Neural cell (in vitro differentiated cells): ENCODE measurements around the gene RBM34. TPM values are rescaled to one million over a fixed set of nuclear protein-coding genes. Genes with fewer than 3 reads are reported as not detected.

Source experiments
- H2AFZ ChIP-seq: fragments of 200-600, 300-800 bp; sonication (generic), shearing (Covaris generic); 2 replicates; pipeline ENCODE4 v1.6.0; 2014; ENCODE audit warnings: low read depth, mild to moderate bottlenecking, antibody characterized with exemption, low read length, moderate library complexity
- H3F3A ChIP-seq: fragments of 200-600 bp; shearing (Covaris generic); 2 replicates; pipeline ENCODE4 v1.6.1; 2016; ENCODE audit warnings: mild to moderate bottlenecking, moderate library complexity, mixed read lengths, antibody characterized with exemption, low read length; ENCODE audit not compliant: insufficient read depth, poor library complexity, severe bottlenecking
- H3K27ac ChIP-seq: fragments of 200-600, 300-800 bp; sonication (generic), shearing (Covaris generic); 2 replicates; pipeline ENCODE4 v1.5.1; 2014; ENCODE audit warnings: mild to moderate bottlenecking, low read length, moderate library complexity
- H3K27me3 ChIP-seq: fragments of 300-800, 200-600 bp; sonication (generic), shearing (Covaris generic); 2 replicates; pipeline ENCODE4 v1.6.0; 2014; ENCODE audit warnings: mild to moderate bottlenecking, low read depth, low read length, moderate library complexity; ENCODE audit not compliant: insufficient read depth
- H3K36me3 ChIP-seq: fragments of 300-800, 200-600 bp; sonication (generic), shearing (Covaris generic); 2 replicates; pipeline ENCODE4 v1.5.1; 2014; ENCODE audit warnings: mild to moderate bottlenecking, antibody characterized with exemption, low read length, moderate library complexity; ENCODE audit not compliant: insufficient read depth
- H3K4me2 ChIP-seq: fragments of 300-800, 200-600 bp; sonication (generic), shearing (Covaris generic); 2 replicates; pipeline ENCODE4 v1.6.0; 2014; ENCODE audit warnings: mild to moderate bottlenecking, low read length
- H3K4me3 ChIP-seq: fragments of 300-800, 200-600 bp; sonication (generic), shearing (Covaris generic); 2 replicates; pipeline ENCODE4 v1.5.1; 2014; ENCODE audit warnings: mild to moderate bottlenecking, low read length, moderate library complexity
- H3K79me2 ChIP-seq: fragments of 200-600 bp; shearing (Covaris generic); replicated peaks from 2 replicates; pipeline ENCODE4 v1.6.0; 2014; ENCODE audit warnings: mild to moderate bottlenecking, low read length, moderate library complexity; ENCODE audit not compliant: insufficient read depth
- H3K9ac ChIP-seq: fragments of 300-800, 200-600 bp; sonication (generic), shearing (Covaris generic); 2 replicates; pipeline ENCODE4 v1.6.1; 2016; ENCODE audit warnings: mild to moderate bottlenecking, low read length, mixed read lengths
- H3K9me2 ChIP-seq: fragments of 200-600 bp; shearing (Covaris generic); 2 replicates; pipeline ENCODE4 v1.6.1; 2016; ENCODE audit warnings: mild to moderate bottlenecking, low read length, mixed read lengths; ENCODE audit not compliant: insufficient read depth
- H3K9me3 ChIP-seq: fragments of 200-600, 300-800 bp; sonication (generic), shearing (Covaris generic); 2 replicates; pipeline ENCODE4 v1.6.1; 2016; ENCODE audit warnings: mild to moderate bottlenecking, mixed run types, low read length, moderate library complexity, mixed read lengths
- H4K20me1 ChIP-seq: fragments of 200-600 bp; shearing (Covaris generic); 2 replicates; pipeline ENCODE4 v1.6.1; 2016; ENCODE audit warnings: mild to moderate bottlenecking, mixed run types; ENCODE audit not compliant: insufficient read depth
- EP300 ChIP-seq: fragments of 450-650 bp; conservative IDR thresholded peaks from 2 replicates; pipeline ENCODE4 v1.6.1; 2014; ENCODE audit warnings: antibody characterized with exemption, mild to moderate bottlenecking, moderate library complexity; ENCODE audit not compliant: poor library complexity, severe bottlenecking
- EZH2 ChIP-seq: fragments of 200-600, 300-800 bp; shearing (Covaris generic), sonication (generic); IDR thresholded peaks from 2 replicates; pipeline ENCODE4 v1.6.1; 2014; ENCODE audit warnings: antibody characterized with exemption, low read length, borderline replicate concordance, mild to moderate bottlenecking; ENCODE audit not compliant: insufficient read depth, poor library complexity, severe bottlenecking
- MXI1 ChIP-seq: fragments of 450-650 bp; conservative IDR thresholded peaks from 2 replicates; pipeline ENCODE4 v1.6.1; 2014; ENCODE audit warnings: antibody characterized with exemption, mild to moderate bottlenecking; ENCODE audit not compliant: poor library complexity, severe bottlenecking
- POLR2AphosphoS5 ChIP-seq: IDR thresholded peaks from 2 replicates; pipeline ENCODE4 v1.6.1; 2012
- RAD21 ChIP-seq: fragments of 450-650 bp; conservative IDR thresholded peaks from 2 replicates; pipeline ENCODE4 v1.6.1; 2014; ENCODE audit warnings: antibody characterized with exemption, mild to moderate bottlenecking, moderate library complexity
- SMC3 ChIP-seq: fragments of 450-650 bp; conservative IDR thresholded peaks from 2 replicates; pipeline ENCODE4 v1.6.1; 2014; ENCODE audit warnings: antibody characterized with exemption, mild to moderate bottlenecking, moderate library complexity; ENCODE audit not compliant: poor library complexity
- TAF1 ChIP-seq: IDR thresholded peaks from 2 replicates; pipeline ENCODE4 v1.6.1; 2012; ENCODE audit warnings: low read depth
- polyA plus RNA-seq: library from polyadenylated mRNA; depleted of rRNA; stranded (reverse); fragments of >200 nt; gene quantifications from 2 replicates; pipeline ENCODE4 v1.2.3, GENCODE V29; 2014
- TF ChIP-seq, protein P1 (sequence below): IDR thresholded peaks from 2 replicates; pipeline ENCODE4 v1.6.1; 2012; ENCODE audit warnings: borderline replicate concordance
- TF ChIP-seq, protein P2 (sequence below): fragments of 450-650 bp; IDR thresholded peaks from 2 replicates; pipeline ENCODE4 v1.5.1; 2014; ENCODE audit warnings: antibody characterized with exemption, mild to moderate bottlenecking, moderate library complexity; ENCODE audit not compliant: poor library complexity, severe bottlenecking

Gene RBM34
- polyA plus RNA-seq, 1 donor from 2014 or later: 128 TPM

- H3K4me3 ChIP-seq: no peak overlapping the region
- TF ChIP-seq EP300 (no peak), RAD21 (no peak), TAF1 (no peak), MXI1 (no peak), POLR2AphosphoS5 (no peak), EZH2 (no peak), SMC3 (no peak)
- TF ChIP-seq, protein P1, sequence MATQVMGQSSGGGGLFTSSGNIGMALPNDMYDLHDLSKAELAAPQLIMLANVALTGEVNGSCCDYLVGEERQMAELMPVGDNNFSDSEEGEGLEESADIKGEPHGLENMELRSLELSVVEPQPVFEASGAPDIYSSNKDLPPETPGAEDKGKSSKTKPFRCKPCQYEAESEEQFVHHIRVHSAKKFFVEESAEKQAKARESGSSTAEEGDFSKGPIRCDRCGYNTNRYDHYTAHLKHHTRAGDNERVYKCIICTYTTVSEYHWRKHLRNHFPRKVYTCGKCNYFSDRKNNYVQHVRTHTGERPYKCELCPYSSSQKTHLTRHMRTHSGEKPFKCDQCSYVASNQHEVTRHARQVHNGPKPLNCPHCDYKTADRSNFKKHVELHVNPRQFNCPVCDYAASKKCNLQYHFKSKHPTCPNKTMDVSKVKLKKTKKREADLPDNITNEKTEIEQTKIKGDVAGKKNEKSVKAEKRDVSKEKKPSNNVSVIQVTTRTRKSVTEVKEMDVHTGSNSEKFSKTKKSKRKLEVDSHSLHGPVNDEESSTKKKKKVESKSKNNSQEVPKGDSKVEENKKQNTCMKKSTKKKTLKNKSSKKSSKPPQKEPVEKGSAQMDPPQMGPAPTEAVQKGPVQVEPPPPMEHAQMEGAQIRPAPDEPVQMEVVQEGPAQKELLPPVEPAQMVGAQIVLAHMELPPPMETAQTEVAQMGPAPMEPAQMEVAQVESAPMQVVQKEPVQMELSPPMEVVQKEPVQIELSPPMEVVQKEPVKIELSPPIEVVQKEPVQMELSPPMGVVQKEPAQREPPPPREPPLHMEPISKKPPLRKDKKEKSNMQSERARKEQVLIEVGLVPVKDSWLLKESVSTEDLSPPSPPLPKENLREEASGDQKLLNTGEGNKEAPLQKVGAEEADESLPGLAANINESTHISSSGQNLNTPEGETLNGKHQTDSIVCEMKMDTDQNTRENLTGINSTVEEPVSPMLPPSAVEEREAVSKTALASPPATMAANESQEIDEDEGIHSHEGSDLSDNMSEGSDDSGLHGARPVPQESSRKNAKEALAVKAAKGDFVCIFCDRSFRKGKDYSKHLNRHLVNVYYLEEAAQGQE: no peak
- TF ChIP-seq, protein P2, sequence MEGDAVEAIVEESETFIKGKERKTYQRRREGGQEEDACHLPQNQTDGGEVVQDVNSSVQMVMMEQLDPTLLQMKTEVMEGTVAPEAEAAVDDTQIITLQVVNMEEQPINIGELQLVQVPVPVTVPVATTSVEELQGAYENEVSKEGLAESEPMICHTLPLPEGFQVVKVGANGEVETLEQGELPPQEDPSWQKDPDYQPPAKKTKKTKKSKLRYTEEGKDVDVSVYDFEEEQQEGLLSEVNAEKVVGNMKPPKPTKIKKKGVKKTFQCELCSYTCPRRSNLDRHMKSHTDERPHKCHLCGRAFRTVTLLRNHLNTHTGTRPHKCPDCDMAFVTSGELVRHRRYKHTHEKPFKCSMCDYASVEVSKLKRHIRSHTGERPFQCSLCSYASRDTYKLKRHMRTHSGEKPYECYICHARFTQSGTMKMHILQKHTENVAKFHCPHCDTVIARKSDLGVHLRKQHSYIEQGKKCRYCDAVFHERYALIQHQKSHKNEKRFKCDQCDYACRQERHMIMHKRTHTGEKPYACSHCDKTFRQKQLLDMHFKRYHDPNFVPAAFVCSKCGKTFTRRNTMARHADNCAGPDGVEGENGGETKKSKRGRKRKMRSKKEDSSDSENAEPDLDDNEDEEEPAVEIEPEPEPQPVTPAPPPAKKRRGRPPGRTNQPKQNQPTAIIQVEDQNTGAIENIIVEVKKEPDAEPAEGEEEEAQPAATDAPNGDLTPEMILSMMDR: no peak
- no peaks in the 10 kb centered on the region for H3K9me3 ChIP-seq
- no peak overlapping the region for H3K27ac ChIP-seq
- H3K27me3 ChIP-seq: no peaks in the 10 kb centered on the region
- no peak overlapping the region for H3K9ac ChIP-seq
- no peak overlapping the region for H2AFZ ChIP-seq
- H3K4me2 ChIP-seq: no peak overlapping the region
- peaks cover 9% of the 10 kb centered on the region for H3K36me3 ChIP-seq
- no peaks in the 10 kb centered on the region for H3K9me2 ChIP-seq
- H3K79me2 ChIP-seq: peaks cover 19% of the 10 kb centered on the region
- no peaks in the 10 kb centered on the region for H3F3A ChIP-seq
- no peaks in the 10 kb centered on the region for H4K20me1 ChIP-seq
These were observed 20.7 kb upstream of the RBM34 start for GRCh38 chr1:235181561-235182245.

DNA sequence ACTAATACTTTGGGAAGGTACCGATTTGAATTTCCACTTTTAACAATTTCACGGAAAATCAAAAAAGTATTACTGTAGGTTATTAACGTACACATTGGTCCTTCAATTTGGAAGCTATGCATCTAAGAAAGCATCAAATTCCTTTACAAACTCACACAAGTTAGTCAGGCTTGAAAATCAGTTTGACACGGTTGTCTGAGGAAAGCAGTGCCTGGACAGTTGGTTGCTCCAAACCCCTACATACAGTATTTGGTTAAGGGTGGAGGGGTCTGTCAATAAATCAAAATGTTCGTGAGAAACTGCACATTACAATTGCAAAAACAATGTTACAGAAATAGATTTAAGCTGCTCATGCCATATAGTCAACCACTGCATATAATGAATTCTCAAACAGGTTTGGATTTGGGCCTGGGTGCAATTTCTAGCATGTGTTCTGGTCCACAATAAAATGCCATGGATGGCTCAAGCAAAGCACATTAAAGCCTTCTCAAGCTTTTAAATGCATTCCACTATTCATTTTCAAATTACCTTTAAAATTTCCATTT is 19.9 kb upstream of the RBM34 start:
- TF ChIP-seq EP300: no peak
- TF ChIP-seq, protein P1: no peak
- no peak for TF ChIP-seq MXI1
- TF ChIP-seq EZH2: no peak
- TF ChIP-seq TAF1: no peak
- TF ChIP-seq, protein P2: no peak
- no peak for TF ChIP-seq RAD21
- no peak for TF ChIP-seq SMC3
- no peak for TF ChIP-seq POLR2AphosphoS5

More for the DNA sequence above, 19.9 kb upstream of the RBM34 start:
- Histone ChIP-seq H3K9ac (no peak overlapping the region), H3K9me3 (no peaks in the 10 kb centered on the region), H4K20me1 (no peaks in the 10 kb centered on the region), H3K4me3 (no peak overlapping the region), H2AFZ (no peak overlapping the region), H3K27ac (no peak overlapping the region), H3K36me3 (peaks cover 12% of the 10 kb centered on the region), H3K27me3 (no peaks in the 10 kb centered on the region), H3K4me2 (no peak overlapping the region), H3K9me2 (no peaks in the 10 kb centered on the region), H3K79me2 (peaks cover 19% of the 10 kb centered on the region), H3F3A (no peaks in the 10 kb centered on the region)
